HepG2 (cell line): Measurements from ENCODE around the gene LRPPRC. TPM values are rescaled to one million over a fixed set of nuclear protein-coding genes. Genes with fewer than 3 reads are reported as not detected.
A peak's percentile ranks its signal among the peaks of the same experiment; 100 is the strongest.

Experiments used
- ASH2L ChIP-seq: fragments of 300-600, 200-600 bp; sonication (generic); IDR thresholded peaks from 2 replicates; pipeline ENCODE4 v1.7.0; 2017; ENCODE audit warnings: low read depth, mild to moderate bottlenecking, moderate library complexity, mixed read lengths, low read length; ENCODE audit not compliant: insufficient read length
- FOXM1 ChIP-seq: sonication (generic); formaldehyde crosslinking; IDR thresholded peaks from 2 replicates; pipeline ENCODE4 v1.5.0; 2020; ENCODE audit warnings: missing genetic modification reagents
- HNF4G ChIP-seq, 2 experiments: sonication (generic) in 1 of 2; formaldehyde crosslinking in 1 of 2; IDR thresholded peaks; 2 replicates each; pipeline versions ENCODE4 v1.4.0 to v1.6.1; 2011 to 2020; ENCODE audit warnings: borderline replicate concordance in 2 of 2, low read depth in 2 of 2, mild to moderate bottlenecking in 2 of 2, low read length in 1 of 2, missing genetic modification reagents in 1 of 2, moderate library complexity in 1 of 2
- ISL2 ChIP-seq: sonication (generic); formaldehyde crosslinking; IDR thresholded peaks from 2 replicates; pipeline ENCODE4 v1.5.0; 2020; ENCODE audit warnings: missing genetic modification reagents
- ZNF24 ChIP-seq: fragments of 450-650 bp; IDR thresholded peaks from 2 replicates; pipeline ENCODE4 v1.6.1; 2017; ENCODE audit warnings: antibody characterized with exemption, mild to moderate bottlenecking
- ZNF761 ChIP-seq: sonication (generic); formaldehyde crosslinking; conservative IDR thresholded peaks from 2 replicates; pipeline ENCODE4 v1.4.0; 2020; ENCODE audit warnings: mild to moderate bottlenecking, missing genetic modification reagents
- polyA plus RNA-seq, 8 experiments: library from polyadenylated mRNA; depleted of rRNA in 3 of 8; stranded (reverse) in 7 of 8; unstranded in 1 of 8; fragments of >200 nt; fragmentation: Illumina TruSeq in 4 of 8; extraction: Trizol in 4 of 8; gene quantifications; 2 replicates each; pipeline versions ENCODE4 v1.2.1 to v1.2.3, GENCODE V29; 2011 to 2016; ENCODE audit warnings: low read depth in 4 of 8, missing spikeins in 1 of 8, mixed read lengths in 1 of 8; ENCODE audit not compliant: insufficient read depth in 1 of 8
- total RNA-seq, 5 experiments: library from RNA; depleted of rRNA; stranded (reverse); fragments of >200 nt; fragmentation: Illumina TruSeq; extraction: Trizol; gene quantifications; 2 replicates each; pipeline ENCODE4 v1.2.3, GENCODE V29; 2016; ENCODE audit warnings: low read depth in 1 of 5
- TF ChIP-seq, protein P1 (sequence below): sonication (generic); formaldehyde crosslinking; IDR thresholded peaks from 2 replicates; pipeline ENCODE4 v1.5.1; 2020; ENCODE audit warnings: mild to moderate bottlenecking, missing genetic modification reagents, moderate library complexity
- TF ChIP-seq, protein P2 (sequence below): sonication (generic); formaldehyde crosslinking; IDR thresholded peaks from 2 replicates; pipeline ENCODE4 v1.9.0; 2021; ENCODE audit warnings: mild to moderate bottlenecking, missing genetic modification reagents
- TF ChIP-seq, protein P3 (sequence below): sonication (generic); formaldehyde crosslinking; conservative IDR thresholded peaks from 2 replicates; pipeline ENCODE4 v1.4.0; 2020; ENCODE audit warnings: mild to moderate bottlenecking, missing genetic modification reagents, moderate library complexity

The LRPPRC gene
- total and polyA plus RNA-seq, 2 of the 13 experiments (the other 11 are each of a cell fraction or from before 2014, with no cell fraction given), result 117 to 167 TPM

DNA sequence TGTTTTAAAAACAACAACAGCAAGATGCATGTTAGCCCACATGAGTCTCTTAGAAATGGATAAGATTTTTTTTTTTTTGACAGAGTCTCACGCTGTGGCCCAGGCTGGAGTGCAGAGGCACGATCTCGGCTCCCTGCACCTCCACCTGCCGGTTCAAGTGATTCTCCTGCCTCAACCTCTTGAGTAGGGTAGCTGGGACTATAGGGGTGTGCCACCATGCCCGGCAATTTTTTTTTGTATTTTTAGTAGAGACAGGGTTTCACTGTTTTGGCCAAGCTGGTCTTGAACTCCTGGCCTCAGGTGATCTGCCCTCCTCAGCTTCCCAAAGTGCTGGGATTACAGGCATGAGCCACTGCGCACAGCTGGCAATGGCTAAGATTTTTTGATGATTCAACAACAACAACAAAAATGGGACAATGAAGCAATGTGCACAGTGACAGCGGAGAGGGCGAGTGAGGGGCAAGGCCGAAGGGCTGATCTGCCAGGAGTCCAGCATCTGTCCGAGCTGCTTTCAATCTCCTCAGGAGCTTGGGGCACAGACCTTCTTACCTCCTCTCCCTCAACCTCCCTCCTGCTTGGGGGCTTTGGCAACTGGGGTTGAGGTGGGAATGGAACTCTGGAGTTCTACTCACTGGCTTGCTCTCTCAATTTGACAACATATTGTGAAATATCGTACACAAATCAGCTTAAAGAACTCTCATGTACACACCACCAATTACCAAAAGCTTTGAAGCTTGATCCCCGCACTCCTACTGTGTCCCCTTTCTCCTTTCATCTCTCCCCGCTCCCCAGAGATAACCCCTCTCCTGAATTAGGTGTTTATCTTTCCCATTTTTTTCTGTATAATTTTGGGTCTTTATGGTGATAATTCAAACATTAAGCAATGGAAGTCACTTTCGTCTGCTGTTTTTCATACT lies 153.6 kb downstream of the LRPPRC start (continued):
- TF ChIP-seq, protein P1, sequence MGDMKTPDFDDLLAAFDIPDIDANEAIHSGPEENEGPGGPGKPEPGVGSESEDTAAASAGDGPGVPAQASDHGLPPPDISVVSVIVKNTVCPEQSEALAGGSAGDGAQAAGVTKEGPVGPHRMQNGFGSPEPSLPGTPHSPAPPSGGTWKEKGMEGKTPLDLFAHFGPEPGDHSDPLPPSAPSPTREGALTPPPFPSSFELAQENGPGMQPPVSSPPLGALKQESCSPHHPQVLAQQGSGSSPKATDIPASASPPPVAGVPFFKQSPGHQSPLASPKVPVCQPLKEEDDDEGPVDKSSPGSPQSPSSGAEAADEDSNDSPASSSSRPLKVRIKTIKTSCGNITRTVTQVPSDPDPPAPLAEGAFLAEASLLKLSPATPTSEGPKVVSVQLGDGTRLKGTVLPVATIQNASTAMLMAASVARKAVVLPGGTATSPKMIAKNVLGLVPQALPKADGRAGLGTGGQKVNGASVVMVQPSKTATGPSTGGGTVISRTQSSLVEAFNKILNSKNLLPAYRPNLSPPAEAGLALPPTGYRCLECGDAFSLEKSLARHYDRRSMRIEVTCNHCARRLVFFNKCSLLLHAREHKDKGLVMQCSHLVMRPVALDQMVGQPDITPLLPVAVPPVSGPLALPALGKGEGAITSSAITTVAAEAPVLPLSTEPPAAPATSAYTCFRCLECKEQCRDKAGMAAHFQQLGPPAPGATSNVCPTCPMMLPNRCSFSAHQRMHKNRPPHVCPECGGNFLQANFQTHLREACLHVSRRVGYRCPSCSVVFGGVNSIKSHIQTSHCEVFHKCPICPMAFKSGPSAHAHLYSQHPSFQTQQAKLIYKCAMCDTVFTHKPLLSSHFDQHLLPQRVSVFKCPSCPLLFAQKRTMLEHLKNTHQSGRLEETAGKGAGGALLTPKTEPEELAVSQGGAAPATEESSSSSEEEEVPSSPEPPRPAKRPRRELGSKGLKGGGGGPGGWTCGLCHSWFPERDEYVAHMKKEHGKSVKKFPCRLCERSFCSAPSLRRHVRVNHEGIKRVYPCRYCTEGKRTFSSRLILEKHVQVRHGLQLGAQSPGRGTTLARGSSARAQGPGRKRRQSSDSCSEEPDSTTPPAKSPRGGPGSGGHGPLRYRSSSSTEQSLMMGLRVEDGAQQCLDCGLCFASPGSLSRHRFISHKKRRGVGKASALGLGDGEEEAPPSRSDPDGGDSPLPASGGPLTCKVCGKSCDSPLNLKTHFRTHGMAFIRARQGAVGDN, result peak; percentile 47
- peak; percentile 84 for TF ChIP-seq ISL2 (CRISPR knock-in tag)
- 0 out of 2 replicates have a peak, but pooled peaks have one; percentile 15 for TF ChIP-seq HNF4G (IDR thresholded peaks at IDR 0.05; ENCODE audit: borderline replicate concordance, low read depth, low read length)
- TF ChIP-seq HNF4G (CRISPR knock-in tag; IDR thresholded peaks at IDR 0.05; ENCODE audit: borderline replicate concordance, low read depth), result no peak
- TF ChIP-seq, protein P2, sequence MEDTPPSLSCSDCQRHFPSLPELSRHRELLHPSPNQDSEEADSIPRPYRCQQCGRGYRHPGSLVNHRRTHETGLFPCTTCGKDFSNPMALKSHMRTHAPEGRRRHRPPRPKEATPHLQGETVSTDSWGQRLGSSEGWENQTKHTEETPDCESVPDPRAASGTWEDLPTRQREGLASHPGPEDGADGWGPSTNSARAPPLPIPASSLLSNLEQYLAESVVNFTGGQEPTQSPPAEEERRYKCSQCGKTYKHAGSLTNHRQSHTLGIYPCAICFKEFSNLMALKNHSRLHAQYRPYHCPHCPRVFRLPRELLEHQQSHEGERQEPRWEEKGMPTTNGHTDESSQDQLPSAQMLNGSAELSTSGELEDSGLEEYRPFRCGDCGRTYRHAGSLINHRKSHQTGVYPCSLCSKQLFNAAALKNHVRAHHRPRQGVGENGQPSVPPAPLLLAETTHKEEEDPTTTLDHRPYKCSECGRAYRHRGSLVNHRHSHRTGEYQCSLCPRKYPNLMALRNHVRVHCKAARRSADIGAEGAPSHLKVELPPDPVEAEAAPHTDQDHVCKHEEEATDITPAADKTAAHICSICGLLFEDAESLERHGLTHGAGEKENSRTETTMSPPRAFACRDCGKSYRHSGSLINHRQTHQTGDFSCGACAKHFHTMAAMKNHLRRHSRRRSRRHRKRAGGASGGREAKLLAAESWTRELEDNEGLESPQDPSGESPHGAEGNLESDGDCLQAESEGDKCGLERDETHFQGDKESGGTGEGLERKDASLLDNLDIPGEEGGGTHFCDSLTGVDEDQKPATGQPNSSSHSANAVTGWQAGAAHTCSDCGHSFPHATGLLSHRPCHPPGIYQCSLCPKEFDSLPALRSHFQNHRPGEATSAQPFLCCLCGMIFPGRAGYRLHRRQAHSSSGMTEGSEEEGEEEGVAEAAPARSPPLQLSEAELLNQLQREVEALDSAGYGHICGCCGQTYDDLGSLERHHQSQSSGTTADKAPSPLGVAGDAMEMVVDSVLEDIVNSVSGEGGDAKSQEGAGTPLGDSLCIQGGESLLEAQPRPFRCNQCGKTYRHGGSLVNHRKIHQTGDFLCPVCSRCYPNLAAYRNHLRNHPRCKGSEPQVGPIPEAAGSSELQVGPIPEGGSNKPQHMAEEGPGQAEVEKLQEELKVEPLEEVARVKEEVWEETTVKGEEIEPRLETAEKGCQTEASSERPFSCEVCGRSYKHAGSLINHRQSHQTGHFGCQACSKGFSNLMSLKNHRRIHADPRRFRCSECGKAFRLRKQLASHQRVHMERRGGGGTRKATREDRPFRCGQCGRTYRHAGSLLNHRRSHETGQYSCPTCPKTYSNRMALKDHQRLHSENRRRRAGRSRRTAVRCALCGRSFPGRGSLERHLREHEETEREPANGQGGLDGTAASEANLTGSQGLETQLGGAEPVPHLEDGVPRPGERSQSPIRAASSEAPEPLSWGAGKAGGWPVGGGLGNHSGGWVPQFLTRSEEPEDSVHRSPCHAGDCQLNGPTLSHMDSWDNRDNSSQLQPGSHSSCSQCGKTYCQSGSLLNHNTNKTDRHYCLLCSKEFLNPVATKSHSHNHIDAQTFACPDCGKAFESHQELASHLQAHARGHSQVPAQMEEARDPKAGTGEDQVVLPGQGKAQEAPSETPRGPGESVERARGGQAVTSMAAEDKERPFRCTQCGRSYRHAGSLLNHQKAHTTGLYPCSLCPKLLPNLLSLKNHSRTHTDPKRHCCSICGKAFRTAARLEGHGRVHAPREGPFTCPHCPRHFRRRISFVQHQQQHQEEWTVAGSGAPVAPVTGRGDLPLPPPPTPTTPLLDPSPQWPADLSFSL (CRISPR knock-in tag), result 0 out of 2 replicates have a peak, but pooled peaks have one; percentile 48
- 0 out of 2 replicates have a peak, but pooled peaks have one; percentile 53 for TF ChIP-seq ZNF761 (CRISPR knock-in tag)
- peak; percentile 66 for TF ChIP-seq ASH2L
- TF ChIP-seq, protein P3, sequence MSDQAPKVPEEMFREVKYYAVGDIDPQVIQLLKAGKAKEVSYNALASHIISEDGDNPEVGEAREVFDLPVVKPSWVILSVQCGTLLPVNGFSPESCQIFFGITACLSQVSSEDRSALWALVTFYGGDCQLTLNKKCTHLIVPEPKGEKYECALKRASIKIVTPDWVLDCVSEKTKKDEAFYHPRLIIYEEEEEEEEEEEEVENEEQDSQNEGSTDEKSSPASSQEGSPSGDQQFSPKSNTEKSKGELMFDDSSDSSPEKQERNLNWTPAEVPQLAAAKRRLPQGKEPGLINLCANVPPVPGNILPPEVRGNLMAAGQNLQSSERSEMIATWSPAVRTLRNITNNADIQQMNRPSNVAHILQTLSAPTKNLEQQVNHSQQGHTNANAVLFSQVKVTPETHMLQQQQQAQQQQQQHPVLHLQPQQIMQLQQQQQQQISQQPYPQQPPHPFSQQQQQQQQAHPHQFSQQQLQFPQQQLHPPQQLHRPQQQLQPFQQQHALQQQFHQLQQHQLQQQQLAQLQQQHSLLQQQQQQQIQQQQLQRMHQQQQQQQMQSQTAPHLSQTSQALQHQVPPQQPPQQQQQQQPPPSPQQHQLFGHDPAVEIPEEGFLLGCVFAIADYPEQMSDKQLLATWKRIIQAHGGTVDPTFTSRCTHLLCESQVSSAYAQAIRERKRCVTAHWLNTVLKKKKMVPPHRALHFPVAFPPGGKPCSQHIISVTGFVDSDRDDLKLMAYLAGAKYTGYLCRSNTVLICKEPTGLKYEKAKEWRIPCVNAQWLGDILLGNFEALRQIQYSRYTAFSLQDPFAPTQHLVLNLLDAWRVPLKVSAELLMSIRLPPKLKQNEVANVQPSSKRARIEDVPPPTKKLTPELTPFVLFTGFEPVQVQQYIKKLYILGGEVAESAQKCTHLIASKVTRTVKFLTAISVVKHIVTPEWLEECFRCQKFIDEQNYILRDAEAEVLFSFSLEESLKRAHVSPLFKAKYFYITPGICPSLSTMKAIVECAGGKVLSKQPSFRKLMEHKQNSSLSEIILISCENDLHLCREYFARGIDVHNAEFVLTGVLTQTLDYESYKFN, result peak; percentile 87
- no peak for TF ChIP-seq ZNF24
- no peak for TF ChIP-seq FOXM1
